ENCODE data around the gene CIC. TPM values are rescaled to one million over a fixed set of nuclear protein-coding genes. Genes with fewer than 3 reads are reported as not detected.

Gene CIC
- total and polyA plus RNA-seq, 2 of the 13 experiments (the other 11 are each of a cell fraction or from before 2014, with no cell fraction given) = 5.9 to 8.0 TPM

GRCh38 chr19:42292042-42292960 is 23.2 kb downstream of the CIC start:
- in situ Hi-C loops (cut with HindIII; ENCODE audit: extremely low pct_ligation_motif_present, low pct_unique_long_range_greater_than_20kb) = loop anchor here (5.0 kb wide), 1 partner anchor 160 kb away; the partner anchor contains the start of gene POU2F2
- no peaks in the 10 kb centered on the region for H3K9me3 ChIP-seq (ENCODE audit: low read length)
- ATAC-seq = no peak
- H3K4me2 ChIP-seq (ENCODE audit: low read depth, low read length) = no peak overlapping the region
- no peak overlapping the region for H2AFZ ChIP-seq (ENCODE audit: low read length)
- H3K36me3 ChIP-seq (replicated peaks in 1 of 2; ENCODE audit: control insufficient read depth in 1 of 2, insufficient read depth in 2 of 2, low read length in 2 of 2) = peaks cover 30 to 72% of the 10 kb centered on the region in 2 experiments; a peak in 4 of 5 replicates
- H3K4me1 ChIP-seq (ENCODE audit: insufficient read depth, low read length) = no peaks in the 10 kb centered on the region
- no peak for FAIRE-seq
- no peaks in the 10 kb centered on the region for H4K20me1 ChIP-seq (ENCODE audit: insufficient read depth, low read length)
- H3K79me2 ChIP-seq (ENCODE audit: insufficient read depth, low read length) = no peaks in the 10 kb centered on the region
- H3K27ac ChIP-seq (ENCODE audit: extremely low read length, insufficient read depth, low read length) = no peak overlapping the region
- 100% methylated on average over 17 of the region's 27 CpGs for WGBS (ENCODE audit: low lambda C conversion rate)
- H3K4me3 ChIP-seq (replicated peaks in 1 of 3; ENCODE audit: insufficient read depth in 1 of 3, low read depth in 2 of 3, low read length in 3 of 3) = no peak overlapping the region
- H3K9ac ChIP-seq (ENCODE audit: insufficient read depth, low read depth, low read length) = no peak overlapping the region
- DNase-seq (ENCODE audit: low spot score) = no peak
- TF ChIP-seq RBFOX2 (IDR thresholded peaks at IDR 0.05; ENCODE audit: low read depth, low read length) (peak; percentile 43; the same call in 1 of the 2 replicates), ZFX (CRISPR knock-in tag; IDR thresholded peaks at IDR 0.05; ENCODE audit: low read depth) (no peak), CEBPB (IDR thresholded peaks at IDR 0.05; ENCODE audit: borderline replicate concordance, low read depth, low read length) (no peak), KDM4B (CRISPR knock-in tag; IDR thresholded peaks at IDR 0.05) (no peak), ZNF30 (CRISPR knock-in tag; IDR thresholded peaks at IDR 0.05) (no peak)
- ChIA-PET POLR2A (no interaction called here), CTCF (ENCODE audit: low intra/inter-chr PET ratio, low total read pairs) (interaction anchor here (3.1 kb wide), 1 partner anchor 48 kb away, joined by 34 read pairs; no protein-coding TSS in a partner anchor)
- H3K27me3 ChIP-seq (ENCODE audit: control insufficient read depth in 1 of 2, insufficient read depth in 2 of 2, low read length in 2 of 2) = no peaks in the 10 kb centered on the region
- intact Hi-C loops (cut with micrococcal nuclease; ENCODE audit: unreplicated experiment) = no loop called here
- no TSS peak for BruUV-seq (replicated peaks)

DNA sequence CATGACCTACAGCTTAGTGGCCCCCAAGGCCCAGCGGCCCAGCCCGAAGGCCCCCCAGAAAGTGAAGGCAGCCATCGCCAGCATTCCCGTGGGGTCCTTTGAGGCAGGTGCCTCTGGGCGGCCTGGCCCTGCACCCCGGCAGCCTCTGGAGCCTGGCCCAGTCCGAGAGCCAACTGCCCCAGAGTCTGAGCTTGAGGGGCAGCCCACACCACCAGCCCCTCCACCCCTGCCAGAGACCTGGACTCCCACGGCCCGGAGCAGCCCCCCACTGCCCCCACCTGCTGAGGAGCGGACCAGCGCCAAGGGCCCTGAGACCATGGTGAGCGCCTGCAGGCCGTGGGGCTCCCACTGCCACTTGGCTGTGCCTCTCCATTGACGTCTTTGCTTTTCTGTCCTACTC is 23.9 kb downstream of the CIC start:
- H3K4me3 ChIP-seq (replicated peaks in 1 of 3; ENCODE audit: insufficient read depth in 1 of 3, low read depth in 2 of 3, low read length in 3 of 3) = no peak overlapping the region
- no peaks in the 10 kb centered on the region for H3K27me3 ChIP-seq (ENCODE audit: control insufficient read depth in 1 of 2, insufficient read depth in 2 of 2, low read length in 2 of 2)
- no peak overlapping the region for H3K4me2 ChIP-seq (ENCODE audit: low read depth, low read length)
- in situ Hi-C loops (cut with HindIII; ENCODE audit: extremely low pct_ligation_motif_present, low pct_unique_long_range_greater_than_20kb) (loop anchor here (5.0 kb wide), 1 partner anchor 161 kb away; the partner anchor contains the start of gene POU2F2), intact Hi-C loops (cut with micrococcal nuclease; ENCODE audit: unreplicated experiment) (no loop called here)
- no peak for TF ChIP-seq HNF4G (IDR thresholded peaks at IDR 0.05; ENCODE audit: borderline replicate concordance, low read depth, low read length)
- no peak for TF ChIP-seq HNF4G (CRISPR knock-in tag; IDR thresholded peaks at IDR 0.05; ENCODE audit: borderline replicate concordance, low read depth)
- TF ChIP-seq NFKBIZ (CRISPR knock-in tag; IDR thresholded peaks at IDR 0.05) = no peak
- no peak for TF ChIP-seq ZNF329 (CRISPR knock-in tag; IDR thresholded peaks at IDR 0.05; ENCODE audit: low read depth)
- no TSS peak for BruUV-seq (replicated peaks)
- no peaks in the 10 kb centered on the region for H3K9me3 ChIP-seq (ENCODE audit: low read length)
- CTCF ChIA-PET (ENCODE audit: low intra/inter-chr PET ratio, low total read pairs) = interaction anchor here (3.1 kb wide), 1 partner anchor 48 kb away, joined by 34 read pairs; no protein-coding TSS in a partner anchor
- no peak for FAIRE-seq
- H4K20me1 ChIP-seq (ENCODE audit: insufficient read depth, low read length) = no peaks in the 10 kb centered on the region
- H3K9ac ChIP-seq (ENCODE audit: insufficient read depth, low read depth, low read length) = no peak overlapping the region
- no peak for ATAC-seq
- POLR2A ChIA-PET = no interaction called here
- no peaks in the 10 kb centered on the region for H3K79me2 ChIP-seq (ENCODE audit: insufficient read depth, low read length)
- no peak for DNase-seq (ENCODE audit: low spot score)
- H2AFZ ChIP-seq (ENCODE audit: low read length) = no peak overlapping the region
- H3K4me1 ChIP-seq (ENCODE audit: insufficient read depth, low read length) = no peaks in the 10 kb centered on the region
- H3K36me3 ChIP-seq (replicated peaks in 1 of 2; ENCODE audit: control insufficient read depth in 1 of 2, insufficient read depth in 2 of 2, low read length in 2 of 2) = peaks cover 25 to 66% of the 10 kb centered on the region in 2 experiments; a peak in 4 of 5 replicates
- no peak overlapping the region for H3K27ac ChIP-seq (ENCODE audit: extremely low read length, insufficient read depth, low read length)
- 95% methylated on average over 5 of the region's 14 CpGs for WGBS (ENCODE audit: low lambda C conversion rate)
